Glutamatergic neuron (in vitro differentiated cells): ENCODE measurements around the gene CCDC85B. TPM values are rescaled to one million over a fixed set of nuclear protein-coding genes. Genes with fewer than 3 reads are reported as not detected.

Experiments
- total RNA-seq: library from RNA; stranded (reverse); fragmentation: NEBNext Ultra II Directional; extraction: Animal tissue kit (Norgen Biotek cat#: 25700); gene quantifications from one replicate; pipeline ENCODE4 v1.2.1, GENCODE V29; 2021; ENCODE audit not compliant: unreplicated experiment

CCDC85B gene
- total RNA-seq, 1 donor from 2014 or later = 23.6 TPM

Other genes starting within 250 kb of the CCDC85B start
- gene RELA, start 227.8 kb upstream of the CCDC85B start, total RNA-seq = 61.2 TPM
- 71.3 TPM for gene KAT5, start 178.4 kb upstream of the CCDC85B start, total RNA-seq
- gene RNASEH2C, start 169.9 kb upstream of the CCDC85B start, total RNA-seq = 42.9 TPM
- gene AP5B1, start 109.7 kb upstream of the CCDC85B start, total RNA-seq = 13.2 TPM
- gene OVOL1, start 103.6 kb upstream of the CCDC85B start, total RNA-seq = not detected
- gene SNX32, start 56.7 kb upstream of the CCDC85B start, total RNA-seq = 14.7 TPM
- gene CFL1, start 32.5 kb upstream of the CCDC85B start, total RNA-seq = 1,294 TPM
- 114 TPM for gene MUS81, start 30.2 kb upstream of the CCDC85B start, total RNA-seq
- gene EFEMP2, start 17.9 kb upstream of the CCDC85B start, total RNA-seq = 16.3 TPM
- gene CTSW, start 10.8 kb upstream of the CCDC85B start, total RNA-seq = not detected
- gene FIBP, start 2.2 kb upstream of the CCDC85B start, total RNA-seq = 115 TPM
- gene FOSL1, start 9.7 kb downstream of the CCDC85B start, total RNA-seq = not detected
- 24.7 TPM for gene C11orf68, start 28.4 kb downstream of the CCDC85B start, total RNA-seq
- gene DRAP1, start 28.8 kb downstream of the CCDC85B start, total RNA-seq = 68.7 TPM
- gene TSGA10IP, start 54.8 kb downstream of the CCDC85B start, total RNA-seq = not detected
- 52.3 TPM for gene SART1, start 71.1 kb downstream of the CCDC85B start, total RNA-seq
- 37.6 TPM for gene EIF1AD, start 111.5 kb downstream of the CCDC85B start, total RNA-seq
- 135 TPM for gene BANF1, start 111.8 kb downstream of the CCDC85B start, total RNA-seq
- gene CST6, start 121.3 kb downstream of the CCDC85B start, total RNA-seq = not detected
- gene CATSPER1, start 135.8 kb downstream of the CCDC85B start, total RNA-seq = not detected
- 2.4 TPM for gene GAL3ST3, start 158.5 kb downstream of the CCDC85B start, total RNA-seq
- gene SF3B2, start 161.7 kb downstream of the CCDC85B start, total RNA-seq = 187 TPM
- 30.6 TPM for gene PACS1, start 179.6 kb downstream of the CCDC85B start, total RNA-seq